HUES6 (cell line): ENCODE measurements around the gene TBCK.

Experiments
- H3K27ac ChIP-seq: 2 replicates; pipeline ENCODE4 v1.7.0; 2013; ENCODE audit warnings: low read depth, mild to moderate bottlenecking, low read length, inconsistent platforms
- H3K27me3 ChIP-seq: 2 replicates; pipeline ENCODE4 v1.6.1; 2013; ENCODE audit warnings: low read length; ENCODE audit not compliant: control insufficient read depth, insufficient read depth
- H3K36me3 ChIP-seq: 2 replicates; pipeline ENCODE4 v1.6.1; 2013; ENCODE audit warnings: low read length; ENCODE audit not compliant: control insufficient read depth, insufficient read depth
- H3K4me1 ChIP-seq: 2 replicates; pipeline ENCODE4 v1.6.1; 2013; ENCODE audit warnings: low read length; ENCODE audit not compliant: control insufficient read depth, insufficient read depth
- H3K4me3 ChIP-seq: 2 replicates; pipeline ENCODE4 v1.5.1; 2013; ENCODE audit warnings: low read depth, low read length
- H3K9ac ChIP-seq: one replicate; pipeline ENCODE4 v1.6.1; 2013; ENCODE audit warnings: mild to moderate bottlenecking, low read length
- H3K9me3 ChIP-seq: 2 replicates; pipeline ENCODE4 v1.6.1; 2013; ENCODE audit warnings: low read depth, low read length; ENCODE audit not compliant: control insufficient read depth, insufficient read depth

Gene TBCK

DNA sequence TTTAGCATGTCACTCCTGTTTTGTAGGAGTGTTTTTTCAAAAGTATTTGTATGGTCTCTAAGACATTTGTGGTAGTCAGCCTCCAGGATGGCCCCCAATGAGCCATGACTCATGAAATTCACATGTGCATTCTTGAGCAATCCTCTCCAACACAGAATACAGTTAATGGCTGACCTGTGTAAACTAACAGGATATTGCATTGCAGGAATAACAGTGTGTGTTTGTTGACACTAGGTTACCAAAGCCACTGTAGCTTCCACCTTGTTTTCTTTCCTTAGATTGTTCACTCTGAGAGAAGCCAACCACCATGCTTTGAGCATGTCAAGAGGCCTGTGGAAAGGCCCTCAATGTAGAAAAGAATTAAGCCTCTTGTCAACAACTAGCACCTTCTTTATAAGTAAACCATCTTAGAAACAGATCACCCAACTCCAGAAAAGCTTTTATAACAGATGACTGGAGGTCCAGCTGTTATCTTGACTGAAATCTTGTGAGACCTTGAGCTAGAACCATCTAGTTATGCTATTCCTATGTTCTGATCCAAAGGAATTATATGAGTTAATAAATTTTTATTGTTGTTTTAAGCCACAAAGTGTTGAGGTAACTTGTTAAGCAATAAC is 28.5 kb downstream of the TBCK start:
- H3K27me3 ChIP-seq = no peaks in the 10 kb centered on the region
- peaks cover 13% of the 10 kb centered on the region for H3K4me1 ChIP-seq
- no peaks in the 10 kb centered on the region; the same call in 1 of the 2 replicates for H3K36me3 ChIP-seq
- H3K27ac ChIP-seq = no peak overlapping the region
- no peaks in the 10 kb centered on the region for H3K9me3 ChIP-seq
- no peak overlapping the region for H3K4me3 ChIP-seq
- no peak overlapping the region for H3K9ac ChIP-seq

GRCh38 chr4:106286611-106287010 is 29.4 kb downstream of the TBCK start:
- Histone ChIP-seq H3K36me3 (no peaks in the 10 kb centered on the region; the same call in 1 of the 2 replicates), H3K4me1 (peaks cover 13% of the 10 kb centered on the region), H3K27ac (no peak overlapping the region), H3K9ac (no peak overlapping the region), H3K9me3 (no peaks in the 10 kb centered on the region), H3K4me3 (no peak overlapping the region), H3K27me3 (no peaks in the 10 kb centered on the region)

DNA sequence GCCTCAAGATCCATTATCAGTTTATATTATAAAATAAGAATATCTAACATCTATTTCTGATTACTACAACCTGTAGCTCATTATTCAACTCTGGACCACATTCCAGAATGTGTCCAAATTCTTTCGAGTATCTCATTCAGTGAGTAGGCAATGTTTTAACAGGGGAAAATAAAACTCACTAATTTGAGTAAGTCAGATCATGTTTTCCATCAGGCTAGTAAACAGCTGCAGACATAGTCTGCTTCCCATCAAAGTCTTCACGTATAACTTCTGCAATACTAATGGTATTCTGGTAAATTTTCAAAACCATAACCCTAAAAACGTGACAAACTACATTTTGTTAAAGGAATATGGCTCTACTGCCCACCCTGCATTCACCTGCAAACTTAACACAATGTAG is 31.8 kb downstream of the TBCK start:
- Histone ChIP-seq H3K4me3 (no peak overlapping the region), H3K9ac (no peak overlapping the region), H3K9me3 (no peaks in the 10 kb centered on the region), H3K36me3 (no peaks in the 10 kb centered on the region; the same call in 1 of the 2 replicates), H3K27me3 (no peaks in the 10 kb centered on the region), H3K27ac (no peak overlapping the region), H3K4me1 (peaks cover 13% of the 10 kb centered on the region)

GRCh38 chr4:106277140-106277675 is 38.8 kb downstream of the TBCK start:
- Histone ChIP-seq H3K4me3 (no peak overlapping the region), H3K27ac (no peak overlapping the region), H3K9me3 (no peaks in the 10 kb centered on the region), H3K4me1 (no peaks in the 10 kb centered on the region), H3K27me3 (no peaks in the 10 kb centered on the region), H3K36me3 (peaks cover 3% of the 10 kb centered on the region), H3K9ac (no peak overlapping the region)

DNA sequence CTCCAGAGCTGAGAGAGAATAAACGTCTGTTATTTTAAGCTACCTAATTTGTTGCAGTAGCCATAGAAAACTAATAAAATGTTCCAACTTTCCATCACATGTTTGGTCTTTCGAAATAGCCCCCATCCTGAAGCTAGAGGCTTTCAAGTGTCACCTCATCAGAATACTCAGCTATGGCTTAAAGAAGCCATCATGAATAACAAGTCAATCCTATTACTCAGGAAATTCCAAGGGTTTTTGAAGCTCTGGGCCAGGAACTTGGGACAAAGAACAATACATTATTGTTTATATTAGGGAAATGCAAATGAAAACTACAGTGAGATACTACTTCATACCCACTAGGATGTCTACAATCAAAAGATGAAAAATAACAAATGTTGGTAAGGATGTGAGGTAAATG is 42.2 kb downstream of the TBCK start:
- H3K4me1 ChIP-seq = no peaks in the 10 kb centered on the region
- H3K9me3 ChIP-seq = no peaks in the 10 kb centered on the region
- H3K27me3 ChIP-seq = no peaks in the 10 kb centered on the region
- H3K36me3 ChIP-seq = peaks cover 3% of the 10 kb centered on the region
- no peak overlapping the region for H3K4me3 ChIP-seq
- peak overlapping the region; percentile 45; the same call in 1 of the 2 replicates for H3K27ac ChIP-seq
- no peak overlapping the region for H3K9ac ChIP-seq

DNA sequence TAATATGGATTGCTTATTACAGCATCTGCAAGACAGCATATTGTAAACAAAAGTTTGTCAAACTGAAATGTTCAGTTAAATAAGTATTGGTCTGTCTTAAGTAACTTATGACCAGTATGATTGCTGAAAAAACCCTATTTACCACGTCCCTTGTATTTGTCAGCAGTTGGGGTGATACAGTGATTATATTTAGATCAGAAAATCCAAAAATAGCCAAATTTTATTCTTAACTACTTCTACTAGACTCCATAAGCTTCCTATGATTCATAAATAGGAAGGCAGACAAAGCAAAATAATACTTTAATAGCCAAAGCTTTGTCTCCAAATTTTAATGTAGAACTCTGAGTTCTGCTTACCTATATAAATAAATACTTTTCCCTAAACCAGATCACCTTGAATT is 45.3 kb downstream of the TBCK start:
- no peak overlapping the region for H3K4me3 ChIP-seq
- no peaks in the 10 kb centered on the region for H3K9me3 ChIP-seq
- no peak overlapping the region for H3K27ac ChIP-seq
- H3K27me3 ChIP-seq = no peaks in the 10 kb centered on the region
- H3K36me3 ChIP-seq = peaks cover 3% of the 10 kb centered on the region
- H3K4me1 ChIP-seq = no peaks in the 10 kb centered on the region
- no peak overlapping the region for H3K9ac ChIP-seq

DNA sequence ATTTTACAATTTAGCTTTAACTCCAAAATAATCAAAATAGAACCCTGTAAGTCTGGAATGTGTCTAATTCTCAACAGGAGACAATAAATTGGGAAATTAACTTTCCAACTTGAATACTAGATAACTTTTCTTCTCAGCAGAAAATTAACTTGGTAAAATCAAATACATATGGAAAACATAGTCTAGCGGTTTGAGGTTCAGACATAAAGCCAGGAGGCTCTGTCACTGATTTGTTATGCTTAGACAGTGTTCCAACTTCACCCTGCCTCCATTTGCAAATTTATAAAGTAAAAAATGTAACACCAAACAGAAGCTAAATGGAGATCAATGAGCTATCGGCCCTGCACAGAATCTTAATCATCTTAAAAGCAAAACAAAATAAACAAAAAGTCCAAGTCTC is 46.3 kb downstream of the TBCK start:
- Histone ChIP-seq H3K27ac (no peak overlapping the region), H3K9ac (no peak overlapping the region), H3K9me3 (no peaks in the 10 kb centered on the region), H3K36me3 (peaks cover under 1% of the 10 kb centered on the region; the same call in 1 of the 2 replicates), H3K27me3 (no peaks in the 10 kb centered on the region), H3K4me1 (no peaks in the 10 kb centered on the region), H3K4me3 (no peak overlapping the region)

DNA sequence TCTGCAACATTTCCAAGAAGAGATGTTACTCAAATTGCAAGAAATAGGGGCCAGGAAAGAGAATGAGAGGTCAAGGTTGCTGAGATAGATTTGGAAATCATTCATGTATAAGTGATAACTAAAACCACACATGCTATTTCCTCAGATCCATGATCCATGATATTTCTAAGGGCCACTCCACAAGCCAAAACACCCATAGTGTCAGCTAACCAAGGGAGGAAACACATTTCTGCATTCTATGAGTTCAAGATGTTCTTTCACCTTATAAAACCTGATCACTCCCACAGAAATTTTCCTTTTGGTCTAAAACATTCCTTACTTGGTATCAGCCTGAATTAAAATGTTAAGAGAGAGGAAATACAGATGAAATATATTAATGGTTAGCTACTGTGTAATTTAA is 47.2 kb downstream of the TBCK start:
- H3K9ac ChIP-seq = no peak overlapping the region
- no peaks in the 10 kb centered on the region for H3K27me3 ChIP-seq
- H3K36me3 ChIP-seq = no peaks in the 10 kb centered on the region
- no peaks in the 10 kb centered on the region for H3K9me3 ChIP-seq
- no peak overlapping the region for H3K27ac ChIP-seq
- H3K4me1 ChIP-seq = no peaks in the 10 kb centered on the region
- no peak overlapping the region for H3K4me3 ChIP-seq

DNA sequence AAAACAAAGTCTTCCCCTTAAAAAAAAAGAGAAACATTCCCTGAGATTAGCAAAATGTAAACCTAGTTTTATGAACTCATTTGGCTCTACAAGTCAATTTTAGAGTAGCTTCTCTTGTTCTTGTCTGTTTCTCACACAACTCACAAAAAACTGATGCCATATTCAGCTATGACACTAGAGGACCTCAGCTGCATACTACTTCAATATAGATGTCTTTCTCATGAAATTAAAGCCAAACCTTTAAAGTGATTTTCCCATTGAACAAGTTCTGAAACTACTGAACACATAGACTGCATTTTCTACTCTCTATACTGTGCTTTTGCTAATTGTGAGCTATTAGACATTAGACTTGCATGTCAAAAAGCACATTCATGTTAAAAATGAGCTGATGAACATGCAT is 49.8 kb downstream of the TBCK start:
- H3K9ac ChIP-seq = no peak overlapping the region
- H3K27me3 ChIP-seq = no peaks in the 10 kb centered on the region
- H3K36me3 ChIP-seq = no peaks in the 10 kb centered on the region
- H3K4me3 ChIP-seq = no peak overlapping the region
- no peaks in the 10 kb centered on the region for H3K9me3 ChIP-seq
- H3K27ac ChIP-seq = no peak overlapping the region
- no peaks in the 10 kb centered on the region for H3K4me1 ChIP-seq

DNA sequence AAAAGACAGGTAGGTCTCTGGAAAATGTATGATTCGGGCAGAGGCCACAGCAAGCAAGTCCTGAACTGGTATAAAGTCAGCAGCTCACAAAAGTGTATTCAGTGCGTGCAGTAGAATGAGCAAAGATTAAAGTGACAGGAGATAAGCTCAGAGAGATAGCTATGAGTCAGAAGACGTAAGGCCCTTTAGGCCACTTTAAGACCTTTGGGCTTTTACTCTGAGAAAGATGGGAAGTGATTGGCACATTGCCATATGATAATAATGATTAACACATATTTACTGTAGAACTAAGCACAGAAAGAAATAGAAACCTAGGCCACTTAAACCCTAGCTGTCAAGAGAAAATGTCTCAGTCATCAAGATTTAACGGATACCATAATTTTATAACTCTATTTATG is 51.7 kb downstream of the TBCK start:
- Histone ChIP-seq H3K4me1 (no peaks in the 10 kb centered on the region), H3K27me3 (no peaks in the 10 kb centered on the region), H3K36me3 (no peaks in the 10 kb centered on the region), H3K4me3 (no peak overlapping the region), H3K27ac (no peak overlapping the region), H3K9ac (no peak overlapping the region), H3K9me3 (no peaks in the 10 kb centered on the region)

DNA sequence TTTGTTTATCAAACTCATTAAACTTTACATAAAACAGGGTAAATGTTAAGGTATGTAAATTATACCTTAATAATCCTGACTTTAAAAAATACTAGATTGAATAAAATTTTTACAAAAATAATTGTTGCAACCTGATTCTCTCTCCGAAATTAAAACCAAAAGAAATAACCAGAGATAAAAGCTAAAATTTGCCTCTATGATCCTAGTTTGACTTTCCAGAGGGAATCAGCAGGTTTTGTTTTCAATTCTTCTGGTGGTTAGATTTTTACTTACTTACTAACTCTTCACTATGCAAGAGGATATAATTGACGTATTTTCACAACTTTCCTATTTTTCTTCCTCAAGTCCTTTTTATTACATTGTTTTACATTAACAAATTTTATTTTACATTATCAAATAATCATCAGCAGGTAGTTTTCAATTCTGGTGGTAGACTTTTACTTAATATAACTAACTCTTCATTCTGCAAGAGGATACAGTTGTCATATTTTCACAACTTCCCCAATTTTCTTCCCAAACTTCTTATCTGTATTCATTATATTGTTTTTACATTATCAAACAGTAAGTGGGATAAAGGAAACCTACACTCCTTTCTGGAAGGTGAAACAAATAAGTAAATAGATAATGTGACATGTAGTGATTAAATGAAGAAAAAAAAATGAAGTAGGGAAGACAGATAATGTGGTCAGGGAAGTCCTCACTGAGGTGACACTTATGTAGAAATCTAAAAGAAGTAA is 52.2 kb downstream of the TBCK start:
- Histone ChIP-seq H3K4me3 (no peak overlapping the region), H3K9ac (no peak overlapping the region), H3K27ac (no peak overlapping the region), H3K9me3 (no peaks in the 10 kb centered on the region), H3K27me3 (no peaks in the 10 kb centered on the region), H3K36me3 (no peaks in the 10 kb centered on the region), H3K4me1 (0 out of 2 replicates have a peak, but pooled peaks cover 3% of the 10 kb centered on the region)
